Upper lobe of left lung (tissue), 6 donors: Measurements from ENCODE around the gene MANF. TPM values are rescaled to one million over a fixed set of nuclear protein-coding genes. Genes with fewer than 3 reads are reported as not detected.

Source experiments
- ATAC-seq, 2 donors: fragments of 200-7000 bp; cut with Tn5 transposase; one replicate each; pipeline ENCODE4 v1.9.1; 2022; ENCODE audit warnings: mild to moderate bottlenecking in 2 of 2, moderate library complexity in 2 of 2; ENCODE audit not compliant: low FRiP score in 2 of 2
- DNase-seq, 2 donors: peaks; one replicate each; pipeline ENCODE4 v3.0.0-alpha.2; 2019 to 2020
- H3K27ac ChIP-seq, 4 donors: fragments of 200-600 bp; sonication (generic); one replicate each; pipeline ENCODE4 v1.5.1; 2016 to 2019
- H3K27me3 ChIP-seq, 4 donors: fragments of 200-600 bp; sonication (generic); one replicate each; pipeline ENCODE4 v1.5.1; 2017 to 2019
- H3K36me3 ChIP-seq, 4 donors: fragments of 200-600 bp; sonication (generic); one replicate each; pipeline ENCODE4 v1.5.1; 2016 to 2019
- H3K4me1 ChIP-seq, 4 donors: fragments of 200-600 bp; sonication (generic); one replicate each; pipeline ENCODE4 v1.5.1; 2018 to 2019
- H3K4me3 ChIP-seq, 4 donors: fragments of 200-600 bp; sonication (generic); one replicate each; pipeline ENCODE4 v1.5.1; 2017 to 2019; ENCODE audit warnings: mild to moderate bottlenecking in 2 of 4, moderate library complexity in 1 of 4
- H3K9me3 ChIP-seq, 4 donors: fragments of 200-600 bp; sonication (generic); one replicate each; pipeline ENCODE4 v1.5.1; 2018 to 2019
- CTCF ChIP-seq, 6 experiments: fragments of 450-650 bp in 4 of 6; fragments of 200-600 bp in 2 of 6; sonication (generic) in 2 of 6; IDR thresholded peaks; one replicate each; pipeline ENCODE4 v1.5.1; 2016 to 2019; ENCODE audit warnings: antibody characterized with exemption in 6 of 6
- EP300 ChIP-seq, 4 donors: sonication (generic); formaldehyde crosslinking; IDR thresholded peaks; one replicate each; pipeline ENCODE4 v1.5.1; 2017; ENCODE audit warnings: antibody characterized with exemption in 4 of 4, control low read depth in 2 of 4
- POLR2A ChIP-seq, 4 donors: fragments of 450-650 bp; IDR thresholded peaks; one replicate each; pipeline ENCODE4 v1.5.1; 2016 to 2017; ENCODE audit warnings: antibody characterized with exemption in 4 of 4, mild to moderate bottlenecking in 2 of 4
- POLR2AphosphoS5 ChIP-seq, 2 donors: sonication (generic); formaldehyde crosslinking; IDR thresholded peaks; one replicate each; pipeline ENCODE4 v1.5.1; 2017; ENCODE audit warnings: antibody characterized with exemption in 2 of 2
- WGBS, 2 donors: methylation state at CpG; one replicate each; pipeline ENCODE4 v1.1.5; 2017 to 2018; 5-methylcytosine and 5-hydroxymethylcytosine counted together
- total RNA-seq, 6 donors: library from RNA; depleted of rRNA in 4 of 6; stranded (reverse); fragments of >200 nt in 4 of 6; gene quantifications; one replicate each; pipeline versions ENCODE4 v1.1.0 to v1.2.1, GENCODE V29; 2016 to 2021
- donor health status: DM: no; HTN: no; CAD: no; lungs with moderate emphysema.
- donor health status: DM: no; HTN: yes; CAD: no; lungs with severe emphysema.

MANF gene
- total RNA-seq, 6 donors from 2014 or later, result 19.0 to 102 (median 54.5) TPM

GRCh38 chr3:51400166-51400565 is 15.1 kb downstream of the MANF start:
- WGBS, 2 donors, result 80 to 85% methylated on average over 3 to 4 of the region's 4 CpGs
- no peak for ATAC-seq
- no peaks in the 10 kb centered on the region for H3K9me3 ChIP-seq

DNA sequence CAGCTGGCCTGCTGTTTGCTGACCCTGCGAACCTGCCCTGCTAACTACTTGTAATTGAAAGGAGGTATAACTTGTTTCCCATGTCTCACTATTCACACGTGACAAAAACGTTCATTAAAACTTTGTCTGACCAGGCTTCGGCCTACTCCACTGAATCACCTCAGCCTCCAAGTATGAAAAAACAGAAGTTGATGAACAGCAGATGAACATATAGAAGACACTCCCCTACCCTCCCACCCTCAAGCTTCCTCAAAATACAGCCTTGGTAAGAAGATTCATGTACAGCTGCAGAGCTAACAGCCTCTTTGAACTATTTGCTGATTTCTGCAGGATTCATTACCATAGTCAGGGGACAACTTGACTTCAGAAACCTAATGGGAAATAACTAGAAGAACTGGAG is 16.6 kb downstream of the MANF start:
- no peaks in the 10 kb centered on the region for H3K9me3 ChIP-seq
- peaks cover 0 to under 1% (median under 1%) of the 10 kb centered on the region in 4 donors for H3K4me1 ChIP-seq
- H3K36me3 ChIP-seq, result peaks cover 5 to 67% (median 26%) of the 10 kb centered on the region in 4 donors
- peak in 1 of 2 donors; percentile 75 for ATAC-seq
- no peak for DNase-seq
- no peaks in the 10 kb centered on the region for H3K27me3 ChIP-seq
- no peak overlapping the region for H3K27ac ChIP-seq
- 74 to 89% methylated on average over 4 of the region's 4 CpGs for WGBS, 2 donors
- no peak overlapping the region for H3K4me3 ChIP-seq
- no peak for TF ChIP-seq POLR2A (IDR thresholded peaks at IDR 0.05)
- no peak for TF ChIP-seq EP300 (IDR thresholded peaks at IDR 0.05)
- TF ChIP-seq CTCF (IDR thresholded peaks at IDR 0.05), result no peak
- no peak for TF ChIP-seq POLR2AphosphoS5 (IDR thresholded peaks at IDR 0.05)

More at GRCh38 chr3:51400166-51400565, 15.1 kb downstream of the MANF start:
- peaks cover 4 to 17% (median 6%) of the 10 kb centered on the region in 4 donors for H3K4me1 ChIP-seq
- no peaks in the 10 kb centered on the region for H3K27me3 ChIP-seq
- no peak overlapping the region for H3K4me3 ChIP-seq
- H3K36me3 ChIP-seq, result peaks cover 5 to 79% (median 41%) of the 10 kb centered on the region in 4 donors
- TF ChIP-seq POLR2A (IDR thresholded peaks at IDR 0.05) (no peak), POLR2AphosphoS5 (IDR thresholded peaks at IDR 0.05) (no peak), EP300 (IDR thresholded peaks at IDR 0.05) (no peak), CTCF (IDR thresholded peaks at IDR 0.05) (no peak)
- DNase-seq, result no peak
- no peak overlapping the region for H3K27ac ChIP-seq

DNA sequence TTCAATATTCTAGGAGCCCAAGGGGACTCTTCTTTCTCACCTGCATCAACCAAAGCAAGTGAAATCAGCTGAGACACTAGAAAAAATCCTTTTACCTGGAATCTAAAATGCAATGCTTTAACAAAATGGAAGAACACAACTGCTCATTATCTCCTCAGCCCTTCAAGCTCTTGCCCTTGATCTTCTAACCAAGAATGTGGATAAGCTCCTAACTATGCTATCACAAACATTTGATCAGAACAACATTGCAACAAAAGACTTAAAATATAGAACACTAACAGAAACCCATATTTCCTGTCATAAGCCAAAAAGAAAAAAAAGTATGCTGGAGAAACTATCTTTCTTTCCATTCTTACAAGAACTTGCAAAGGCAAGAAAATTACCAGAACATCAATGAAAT is 18.6 kb downstream of the MANF start:
- TF ChIP-seq CTCF (IDR thresholded peaks at IDR 0.05) (no peak), EP300 (IDR thresholded peaks at IDR 0.05) (no peak), POLR2AphosphoS5 (IDR thresholded peaks at IDR 0.05) (no peak), POLR2A (IDR thresholded peaks at IDR 0.05) (no peak)
- Histone ChIP-seq H3K27me3 (no peaks in the 10 kb centered on the region), H3K4me3 (no peak overlapping the region), H3K36me3 (peaks cover 2 to 52% (median 12%) of the 10 kb centered on the region in 4 donors), H3K27ac (no peak overlapping the region), H3K4me1 (peaks cover 0 to 3% (median 0%) of the 10 kb centered on the region in 4 donors), H3K9me3 (no peaks in the 10 kb centered on the region)
- no peak for ATAC-seq
- DNase-seq, result no peak

- Histone ChIP-seq H3K4me3 (no peak overlapping the region), H3K9me3 (no peaks in the 10 kb centered on the region), H3K36me3 (peaks cover 3 to 62% (median 25%) of the 10 kb centered on the region in 4 donors), H3K27ac (no peak overlapping the region), H3K4me1 (peaks cover 0 to 9% (median 0%) of the 10 kb centered on the region in 4 donors), H3K27me3 (no peaks in the 10 kb centered on the region)
- TF ChIP-seq POLR2A (IDR thresholded peaks at IDR 0.05) (no peak), POLR2AphosphoS5 (IDR thresholded peaks at IDR 0.05) (no peak), CTCF (IDR thresholded peaks at IDR 0.05) (no peak), EP300 (IDR thresholded peaks at IDR 0.05) (no peak)
- 90 to 91% methylated on average over 2 of the region's 2 CpGs for WGBS, 2 donors
- DNase-seq (no peak), ATAC-seq (no peak)
Observed at GRCh38 chr3:51408021-51408420, 22.9 kb downstream of the MANF start.

- peak in 1 of 2 donors; percentile 71 for ATAC-seq
- H3K36me3 ChIP-seq, result peaks cover 0 to 63% (median 25%) of the 10 kb centered on the region in 4 donors
Observed at GRCh38 chr3:51408813-51409212, 23.7 kb downstream of the MANF start.

More at GRCh38 chr3:51408813-51409212, 23.7 kb downstream of the MANF start:
- Histone ChIP-seq H3K4me3 (no peak overlapping the region), H3K9me3 (no peaks in the 10 kb centered on the region), H3K27ac (no peak overlapping the region), H3K4me1 (peaks cover 0 to 9% (median 0%) of the 10 kb centered on the region in 4 donors), H3K27me3 (no peaks in the 10 kb centered on the region)
- TF ChIP-seq POLR2AphosphoS5 (IDR thresholded peaks at IDR 0.05), result no peak
- no peak for TF ChIP-seq EP300 (IDR thresholded peaks at IDR 0.05)
- TF ChIP-seq POLR2A (IDR thresholded peaks at IDR 0.05), result no peak
- no peak for TF ChIP-seq CTCF (IDR thresholded peaks at IDR 0.05)
- 64 to 65% methylated on average over 2 of the region's 2 CpGs for WGBS, 2 donors
- DNase-seq, result peak in 1 of 2 donors; percentile 65
